Activated naive CD4-positive, alpha-beta T cell treated with anti-CD3 and anti-CD28 coated beads, Interleukin-2, amount 50 U/mL, for 72 hours (primary cell): Measurements from ENCODE around the gene APOBEC2. TPM values are rescaled to one million over a fixed set of nuclear protein-coding genes. Genes with fewer than 3 reads are reported as not detected.

ENCODE experiments used
- ATAC-seq, 2 donors: fragments of 150-1000 bp; cut with Tn5 transposase; 2 replicates each; pipeline ENCODE4 v1.10.0; 2021; ENCODE audit warnings: mild to moderate bottlenecking in 2 of 2, moderate library complexity in 2 of 2
- DNase-seq, 2 donors: peaks; one replicate each; pipeline ENCODE4 v3.0.0; 2021 to 2022; ENCODE audit warnings: low spot score in 2 of 2
- H3K27ac Mint-ChIP-seq, 2 donors: one replicate each; pipeline ENCODE4 v1.8.0; 2022; ENCODE audit warnings: mild to moderate bottlenecking in 2 of 2, mixed read lengths in 2 of 2
- H3K36me3 Mint-ChIP-seq, 2 donors: one replicate each; pipeline ENCODE4 v1.8.0; 2022; ENCODE audit warnings: mixed read lengths in 2 of 2
- H3K9me3 Mint-ChIP-seq, 2 donors: one replicate each; pipeline ENCODE4 v1.8.0; 2022; ENCODE audit warnings: mixed read lengths in 2 of 2
- total RNA-seq, 2 donors: library from RNA; stranded (reverse); gene quantifications; one replicate each; pipeline ENCODE4 v1.2.3, GENCODE V29; 2022

APOBEC2 gene
- total RNA-seq, 2 donors from 2014 or later, result not detected

DNA sequence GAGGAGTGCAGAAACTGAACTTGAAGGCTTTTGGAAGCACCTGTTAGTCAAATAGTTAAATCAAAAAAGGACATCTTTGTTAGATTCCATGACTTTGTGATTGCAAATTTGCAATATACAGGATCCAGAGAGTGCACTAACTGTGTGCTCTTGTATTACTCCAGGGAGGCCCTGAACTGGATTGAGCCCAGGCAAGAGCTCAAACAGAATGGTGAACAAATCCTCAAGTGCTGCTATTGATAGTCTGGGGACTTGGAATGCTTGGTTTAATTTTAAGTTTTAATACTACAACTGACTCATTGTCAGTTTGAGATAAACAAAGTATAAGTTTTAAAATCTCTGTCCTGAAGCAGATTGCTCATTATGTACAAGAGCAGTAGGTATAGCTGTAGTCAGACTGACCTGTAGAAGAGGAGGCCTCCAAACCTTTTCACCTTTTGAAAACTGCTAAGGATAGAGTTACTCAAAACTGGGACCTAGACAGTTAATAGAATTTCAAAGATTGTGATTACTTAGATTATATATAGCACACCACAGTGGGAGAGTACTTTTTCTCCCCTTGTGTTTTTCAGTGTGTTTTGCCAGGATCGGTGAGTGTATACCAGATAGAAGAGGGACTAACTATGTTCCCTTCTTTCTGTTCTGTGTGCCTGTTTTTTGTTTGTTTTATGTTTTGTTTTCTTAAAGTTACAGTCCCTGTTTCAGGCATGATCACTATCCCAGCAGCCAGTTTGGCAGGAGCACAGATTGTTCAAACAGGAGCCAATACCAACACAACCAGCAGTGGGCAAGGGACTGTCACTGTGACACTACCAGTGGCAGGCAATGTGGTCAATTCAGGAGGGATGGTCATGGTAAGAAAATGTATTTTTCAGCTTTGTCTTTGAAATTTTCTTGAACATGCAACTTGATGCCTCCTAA, 38.1 kb downstream of the APOBEC2 start:
- Mint-ChIP-seq H3K9me3 (no peaks in the 10 kb centered on the region), H3K36me3 (peaks cover 17 to 32% of the 10 kb centered on the region in 2 donors), H3K27ac (peak overlapping the region in 1 of 2 donors; percentile 11)
- ATAC-seq (no peak), DNase-seq (no peak)

DNA sequence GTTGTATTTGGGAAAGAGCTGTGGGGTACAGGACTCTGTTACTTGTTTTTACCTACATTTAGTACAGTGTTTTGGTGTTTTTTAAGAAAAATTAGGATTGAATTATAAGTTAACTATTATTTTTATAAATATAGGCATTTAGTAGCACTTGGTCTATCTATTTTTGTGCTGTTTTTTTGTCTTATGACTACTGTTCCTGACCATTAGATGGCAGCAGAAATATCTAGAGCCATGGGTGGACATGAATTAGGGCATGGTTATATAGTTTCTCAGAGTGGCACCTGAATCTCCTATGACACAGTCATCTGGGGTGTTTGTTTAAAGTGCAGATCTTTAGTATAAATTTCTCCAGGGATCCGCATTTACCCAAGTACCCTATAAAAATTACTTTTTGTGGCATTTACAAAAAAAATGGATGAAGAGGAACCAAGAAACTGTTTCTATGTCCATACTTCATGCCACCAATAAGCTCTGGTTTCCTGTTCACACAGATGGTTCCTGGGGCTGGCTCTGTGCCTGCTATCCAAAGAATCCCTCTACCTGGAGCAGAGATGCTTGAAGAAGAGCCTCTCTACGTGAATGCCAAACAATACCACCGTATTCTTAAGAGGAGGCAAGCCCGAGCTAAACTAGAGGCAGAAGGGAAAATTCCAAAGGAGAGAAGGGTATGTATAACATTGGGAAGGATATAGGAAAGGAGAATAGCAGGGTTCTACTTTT, 39.6 kb downstream of the APOBEC2 start:
- no peak for ATAC-seq
- Mint-ChIP-seq H3K9me3 (no peaks in the 10 kb centered on the region), H3K27ac (peak overlapping the region in 1 of 2 donors; percentile 18), H3K36me3 (peaks cover 24 to 35% of the 10 kb centered on the region in 2 donors)
- no peak for DNase-seq

DNA sequence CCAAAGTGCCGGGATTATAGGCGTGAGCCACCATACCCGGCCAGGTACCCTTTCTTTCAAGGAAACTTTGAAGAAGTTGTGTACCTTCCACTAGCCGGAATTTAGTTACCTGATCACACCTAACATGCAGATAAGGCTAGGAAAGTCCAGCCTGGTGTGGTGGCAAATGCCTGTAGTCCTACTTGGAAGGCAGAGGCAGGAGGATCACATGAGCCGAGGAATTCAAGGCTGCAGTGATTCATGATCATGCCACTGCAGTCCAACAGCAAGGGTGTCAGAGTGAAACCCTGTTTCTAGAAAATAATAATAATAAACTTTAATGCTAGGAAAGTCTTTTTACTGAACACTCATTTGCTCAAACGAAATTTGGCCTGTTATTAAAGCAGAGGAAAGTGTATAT, 40.7 kb downstream of the APOBEC2 start:
- Mint-ChIP-seq H3K36me3 (peaks cover 32 to 41% of the 10 kb centered on the region in 2 donors), H3K9me3 (no peaks in the 10 kb centered on the region), H3K27ac (no peak overlapping the region)
- ATAC-seq, result no peak
- DNase-seq, result no peak

DNA sequence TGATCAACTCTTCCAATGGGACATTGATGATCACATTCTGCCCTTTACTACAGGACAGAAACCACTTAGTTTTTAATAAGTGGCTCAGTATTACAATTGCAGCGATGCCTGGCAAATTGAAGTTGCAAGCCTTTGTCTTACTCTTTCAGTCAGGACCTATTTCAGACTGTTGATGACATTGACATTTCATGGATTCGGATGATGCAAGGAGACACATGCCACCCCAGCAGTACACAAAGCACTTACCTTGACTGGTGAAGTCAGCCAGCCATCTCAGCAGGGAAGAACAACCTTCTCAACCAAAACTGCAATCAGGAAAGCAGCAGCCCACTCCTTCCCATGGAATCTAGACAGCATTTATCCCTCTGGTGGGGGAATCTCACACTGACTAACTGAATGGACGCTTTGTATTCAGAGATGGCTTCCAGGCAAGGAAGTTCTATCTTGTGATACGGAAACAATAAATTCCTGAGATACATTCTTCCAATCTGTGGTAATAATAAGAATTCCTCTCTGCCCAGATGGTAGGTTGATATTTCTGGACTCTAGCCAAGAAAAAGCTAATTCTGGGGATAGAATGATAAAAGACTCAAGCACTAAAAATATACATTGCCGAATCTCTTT, 44.6 kb downstream of the APOBEC2 start:
- no peak for DNase-seq
- H3K9me3 Mint-ChIP-seq, result no peaks in the 10 kb centered on the region
- no peak for ATAC-seq
- H3K36me3 Mint-ChIP-seq, result peaks cover 37 to 43% of the 10 kb centered on the region in 2 donors
- H3K27ac Mint-ChIP-seq, result no peak overlapping the region

DNA sequence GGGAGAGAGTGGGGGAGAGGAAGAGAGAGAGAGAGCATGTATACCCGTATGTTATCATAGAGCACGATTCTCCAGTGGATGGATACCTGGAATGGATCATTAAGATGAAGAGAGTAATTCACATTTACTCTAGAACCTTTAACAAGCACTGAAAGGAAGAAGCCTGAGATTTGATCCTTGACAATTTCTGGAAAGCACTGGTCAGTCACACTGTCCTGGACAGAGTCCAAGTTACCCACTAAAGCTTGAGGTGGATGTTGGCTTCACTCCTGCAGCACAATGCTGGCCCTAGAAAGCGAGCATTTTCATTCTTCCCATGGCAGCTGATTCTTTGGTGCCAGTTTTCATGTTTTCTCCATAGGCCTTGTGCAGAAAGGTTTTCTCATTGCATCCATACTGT, 45.4 kb downstream of the APOBEC2 start:
- H3K27ac Mint-ChIP-seq, result no peak overlapping the region
- ATAC-seq, result no peak
- DNase-seq, result no peak
- H3K9me3 Mint-ChIP-seq, result no peaks in the 10 kb centered on the region
- H3K36me3 Mint-ChIP-seq, result peaks cover 37 to 43% of the 10 kb centered on the region in 2 donors

DNA sequence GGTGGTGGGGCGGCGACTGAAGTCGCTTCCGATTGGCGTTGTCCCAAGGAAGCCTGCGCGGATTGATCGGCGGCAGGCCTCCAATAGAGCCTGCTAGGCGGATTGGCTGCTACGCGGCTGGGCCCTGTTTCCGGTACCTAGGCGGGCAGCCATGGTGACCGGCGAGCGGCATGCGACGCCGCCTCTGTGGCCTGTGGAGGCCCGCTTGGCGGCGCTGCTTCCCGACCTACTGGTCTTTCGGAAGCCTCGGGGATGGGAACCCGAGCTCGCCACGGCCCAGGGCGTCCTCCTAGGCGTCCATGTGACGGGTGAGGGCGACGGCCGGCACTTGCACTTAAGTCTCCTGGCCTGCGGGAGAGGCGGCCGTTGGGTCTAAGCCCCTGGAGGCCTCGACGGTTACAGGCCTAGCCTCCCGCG, 47.9 kb downstream of the APOBEC2 start:
- Mint-ChIP-seq H3K27ac (no peak overlapping the region), H3K36me3 (peaks cover 30 to 32% of the 10 kb centered on the region in 2 donors), H3K9me3 (no peaks in the 10 kb centered on the region)
- DNase-seq, result no peak
- no peak for ATAC-seq

DNA sequence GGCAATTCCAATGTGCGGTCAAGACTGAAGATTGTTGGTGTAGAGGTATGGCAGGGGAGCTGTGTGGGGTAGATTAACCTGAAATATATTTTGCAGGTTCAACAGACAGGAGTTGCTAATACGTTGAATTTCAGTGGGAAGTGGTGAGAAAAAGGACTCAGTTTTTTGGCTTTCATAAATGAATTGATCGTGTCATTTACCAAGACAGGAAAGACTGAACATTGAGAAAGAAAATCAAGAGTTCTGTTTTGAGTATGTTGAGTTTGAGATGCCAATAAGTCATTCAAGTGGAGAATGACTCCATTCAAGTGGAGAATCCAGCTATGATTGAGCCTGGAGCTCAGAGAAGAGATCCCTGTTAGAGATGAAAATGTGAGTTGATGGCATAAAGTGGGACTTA, 50.8 kb downstream of the APOBEC2 start:
- peak; percentile 72 to 97 for ATAC-seq

GRCh38 chr6:41111017-41111416, 58.0 kb downstream of the APOBEC2 start:
- Mint-ChIP-seq H3K9me3 (no peaks in the 10 kb centered on the region), H3K36me3 (no peaks in the 10 kb centered on the region), H3K27ac (no peak overlapping the region)
- ATAC-seq, result no peak
- no peak for DNase-seq

More for the DNA sequence above, 50.8 kb downstream of the APOBEC2 start:
- no peak for DNase-seq
- Mint-ChIP-seq H3K36me3 (peaks cover 6 to 12% of the 10 kb centered on the region in 2 donors), H3K9me3 (no peaks in the 10 kb centered on the region), H3K27ac (no peak overlapping the region)

Other genes with a start within 250 kb of the APOBEC2 start
- 1 to 10 TPM; 2.8 to 5.1 TPM for gene UNC5CL, start 14.0 kb upstream of the APOBEC2 start, total RNA-seq
- not detected for gene TSPO2, start 10.7 kb upstream of the APOBEC2 start, total RNA-seq
- 10 to 100 TPM; 39.9 to 52.6 TPM for gene OARD1, start 19.2 kb downstream of the APOBEC2 start, total RNA-seq
- 10 to 100 TPM; 27.3 to 31.7 TPM for gene NFYA, start 19.8 kb downstream of the APOBEC2 start, total RNA-seq
- gene TREML1, start 101.1 kb downstream of the APOBEC2 start, total RNA-seq, result not detected
- not detected for gene TREM2, start 109.9 kb downstream of the APOBEC2 start, total RNA-seq
- 10 to 100 TPM in 1 of 2 donors, 1 to 10 TPM in 1; 2.0 to 11.0 TPM for gene TREML2, start 147.9 kb downstream of the APOBEC2 start, total RNA-seq
- not detected for gene TREML4, start 175.1 kb downstream of the APOBEC2 start, total RNA-seq
- gene TREM1, start 233.5 kb downstream of the APOBEC2 start, total RNA-seq, result 1 to 10 TPM in 1 of 2 donors, not detected in 1; 6.1 TPM